Endothelial cell of umbilical vein (primary cell): ENCODE results near the gene EFHD2. TPM values are rescaled to one million over a fixed set of nuclear protein-coding genes. Genes with fewer than 3 reads are reported as not detected.
A peak's percentile ranks its signal among the peaks of the same experiment; 100 is the strongest.

Source experiments
- BruUV-seq: library from RNA; stranded (reverse); fragments of 400-500 nt; replicated peaks from 2 replicates; lab custom pipeline; 2021; lab: Mats Ljungman, UMichigan
- CTCF ChIA-PET: fragments of 300-600, 350-600 bp; sonication (Branson Sonifier 250); formaldehyde crosslinking; loops from one replicate; lab custom pipeline; 2021; ENCODE audit warnings: antibody characterized with exemption, inconsistent platforms; lab: Charles Lee
- POLR2A ChIA-PET: fragments of 300-600, 350-600 bp; sonication (Branson Sonifier 250); formaldehyde crosslinking; loops from one replicate; lab custom pipeline; 2021; ENCODE audit warnings: antibody characterized with exemption, inconsistent platforms; lab: Charles Lee
- DNase-seq: peaks from one replicate; pipeline ENCODE4 v3.0.0-alpha.2; 2011; ENCODE audit warnings: low read depth, low spot score
- FAIRE-seq: peaks from 2 replicates; lab custom pipeline; 2011; peaks lifted over from hg19 to GRCh38; lab: Jason Lieb, UNC
- H2AFZ ChIP-seq: 2 replicates; pipeline ENCODE4 v1.6.0; 2012; ENCODE audit warnings: low read depth, low read length, control low read depth, inconsistent platforms
- H3K27ac ChIP-seq: 2 replicates; pipeline ENCODE4 v1.5.1; 2011; ENCODE audit warnings: low read depth, mild to moderate bottlenecking, control low read depth, low read length, moderate library complexity; ENCODE audit not compliant: insufficient read depth
- H3K27me3 ChIP-seq, 2 experiments: 2 replicates each; pipeline versions ENCODE4 v1.6.0 to v1.6.1; 2011; ENCODE audit warnings: low read length in 2 of 2, mixed read lengths in 1 of 2; ENCODE audit not compliant: control insufficient read depth in 2 of 2, insufficient read depth in 2 of 2
- H3K36me3 ChIP-seq, 2 experiments: 2 replicates in 1 of 2; 3 replicates in 1 of 2; pipeline ENCODE4 v1.5.1; 2011; ENCODE audit warnings: low read length in 2 of 2, mild to moderate bottlenecking in 1 of 2, moderate library complexity in 1 of 2; ENCODE audit not compliant: control insufficient read depth in 2 of 2, insufficient read depth in 2 of 2; ENCODE audit errors: extremely low read depth in 1 of 2
- H3K4me1 ChIP-seq: 3 replicates; pipeline ENCODE4 v1.5.1; 2011; ENCODE audit warnings: mild to moderate bottlenecking, low read length; ENCODE audit not compliant: control insufficient read depth, insufficient read depth; ENCODE audit errors: extremely low read depth
- H3K4me2 ChIP-seq: 2 replicates; pipeline ENCODE4 v1.6.1; 2011; ENCODE audit warnings: low read length, control low read depth, mixed read lengths; ENCODE audit not compliant: insufficient read depth
- H3K4me3 ChIP-seq, 3 experiments: fragments of 200-600 bp in 1 of 3; sonication (generic), shearing (Covaris generic) in 1 of 3; replicated peaks in 1 of 3; 2 replicates each; pipeline ENCODE4 v1.5.1; 2011 to 2016; ENCODE audit warnings: control low read depth in 3 of 3, low read length in 3 of 3, mild to moderate bottlenecking in 2 of 3, inconsistent platforms in 1 of 3, low read depth in 1 of 3, moderate library complexity in 1 of 3; ENCODE audit not compliant: insufficient read depth in 1 of 3
- H3K79me2 ChIP-seq: 2 replicates; pipeline ENCODE4 v1.6.0; 2012; ENCODE audit warnings: low read length, inconsistent platforms; ENCODE audit not compliant: control insufficient read depth, insufficient read depth
- H3K9ac ChIP-seq: replicated peaks from 2 replicates; pipeline ENCODE3; 2011; ENCODE audit warnings: low read length, control low read depth; ENCODE audit not compliant: insufficient read depth; ENCODE audit errors: extremely low read depth
- H3K9me1 ChIP-seq: replicated peaks from 3 replicates; pipeline ENCODE4 v1.6.0; 2011; ENCODE audit warnings: mild to moderate bottlenecking, low read length; ENCODE audit not compliant: control insufficient read depth, insufficient read depth; ENCODE audit errors: extremely low read depth
- H3K9me3 ChIP-seq: replicated peaks from 2 replicates; pipeline ENCODE4 v1.5.1; 2012; ENCODE audit warnings: low read length, inconsistent platforms; ENCODE audit not compliant: control insufficient read depth, insufficient read depth
- H4K20me1 ChIP-seq: replicated peaks from 2 replicates; pipeline ENCODE3; 2011; ENCODE audit warnings: mild to moderate bottlenecking, low read length; ENCODE audit not compliant: control insufficient read depth, insufficient read depth; ENCODE audit errors: extremely low read depth
- CTCF ChIP-seq, 2 donors: IDR thresholded peaks; 1 replicate in 1 of 2; 2 replicates in 1 of 2; pipeline ENCODE4 v1.5.1; 2011; ENCODE audit warnings: low read length in 2 of 2, mild to moderate bottlenecking in 2 of 2, moderate library complexity in 2 of 2, control low read depth in 1 of 2, inconsistent platforms in 1 of 2, low read depth in 1 of 2; ENCODE audit not compliant: insufficient read depth in 1 of 2; ENCODE audit errors: extremely low read depth in 1 of 2
- EZH2 ChIP-seq: IDR thresholded peaks from 2 replicates; pipeline ENCODE4 v1.6.1; 2012; ENCODE audit warnings: borderline replicate concordance, low read depth, mild to moderate bottlenecking, moderate library complexity, low read length, inconsistent platforms; ENCODE audit not compliant: severe bottlenecking
- FOS ChIP-seq: IDR thresholded peaks from 2 replicates; pipeline ENCODE4 v1.6.1; 2011; ENCODE audit warnings: mild to moderate bottlenecking, low read length, moderate library complexity, borderline replicate concordance; ENCODE audit not compliant: insufficient read depth
- GATA2 ChIP-seq: IDR thresholded peaks from 2 replicates; pipeline ENCODE4 v1.7.0; 2011; ENCODE audit warnings: low read depth, mild to moderate bottlenecking, moderate library complexity, mixed read lengths, low read length; ENCODE audit not compliant: insufficient read length, insufficient read depth
- JUN ChIP-seq: IDR thresholded peaks from 2 replicates; pipeline ENCODE4 v1.6.1; 2011; ENCODE audit warnings: borderline replicate concordance, low read depth; ENCODE audit not compliant: insufficient read length, insufficient read depth
- MAX ChIP-seq: IDR thresholded peaks from 2 replicates; pipeline ENCODE4 v1.6.1; 2011; ENCODE audit not compliant: insufficient read depth, insufficient read length
- MYC ChIP-seq: IDR thresholded peaks from one replicate; pipeline ENCODE4 v1.6.1; 2011; ENCODE audit warnings: mild to moderate bottlenecking, low read depth, low read length
- POLR2A ChIP-seq: IDR thresholded peaks from 2 replicates; pipeline ENCODE4 v1.6.1; 2012; ENCODE audit warnings: low read depth, mild to moderate bottlenecking, control low read depth, low read length
- POLR2AphosphoS5 ChIP-seq: IDR thresholded peaks from 2 replicates; pipeline ENCODE4 v1.6.1; 2012; ENCODE audit warnings: low read depth, mild to moderate bottlenecking, control low read depth, low read length, moderate library complexity; ENCODE audit not compliant: insufficient read depth
- dilution Hi-C: fragments of 300-500 bp; cut with MboI; formaldehyde crosslinking; loops from one replicate; pipeline ENCODE4 v1.15.0; 2019; ENCODE audit warnings: low sequenced_read_pairs; ENCODE audit not compliant: extremely low pct_ligation_motif_present
- intact Hi-C: fragments of 100-400 bp; cut with micrococcal nuclease; formaldehyde crosslinking; loops from one replicate; pipeline ENCODE4 v1.10.0; 2022
- polyA plus RNA-seq, 4 experiments: library from polyadenylated mRNA; depleted of rRNA in 3 of 4; stranded (reverse) in 3 of 4; unstranded in 1 of 4; fragments of >200 nt; gene quantifications; 2 replicates each; pipeline versions ENCODE4 v1.2.1 to v1.2.3, GENCODE V29; 2011 to 2012; ENCODE audit warnings: missing spikeins in 1 of 4
- total RNA-seq: library from RNA; stranded (reverse); gene quantifications from 2 replicates; pipeline ENCODE4 v1.2.3, GENCODE V29; 2021

Gene EFHD2
- total and polyA plus RNA-seq, 2 donors (not counting 3 experiments of a cell fraction or from before 2014, with no cell fraction given) = 50.2 to 73.5 TPM

GRCh38 chr1:15417059-15417934, 7.6 kb downstream of the EFHD2 start:
- Histone ChIP-seq H3K4me2 (peak overlapping the region; percentile 5), H3K4me1 (peaks cover 58% of the 10 kb centered on the region), H4K20me1 (no peaks in the 10 kb centered on the region), H3K79me2 (peaks cover 76% of the 10 kb centered on the region), H3K4me3 (no peak overlapping the region), H3K9me1 (no peaks in the 10 kb centered on the region), H2AFZ (no peak overlapping the region), H3K36me3 (peaks cover 0 to 4% of the 10 kb centered on the region in 2 experiments), H3K9ac (no peak overlapping the region), H3K27me3 (no peaks in the 10 kb centered on the region), H3K27ac (peak overlapping the region; percentile 48), H3K9me3 (no peaks in the 10 kb centered on the region)
- ChIA-PET POLR2A (interaction anchor here (0.7 kb wide), 1 partner anchor 79 kb away, joined by 7 read pairs; no protein-coding TSS in a partner anchor), CTCF (interaction anchor here (0.9 to 2.6 kb wide), 4 partner anchors 10 to 94 kb away, joined by 3 to 10 read pairs (median 6); no protein-coding TSS in a partner anchor)
- intact Hi-C loops (loop anchor here (1.0 to 10.0 kb wide), 4 partner anchors 8 to 412 kb away; partner anchors contain the start of genes EFHD2 and TMEM51), dilution Hi-C loops (loop anchor here (10.0 kb wide), 1 partner anchor 92 kb away; no protein-coding TSS in a partner anchor)
- TF ChIP-seq MAX = no peak
- TF ChIP-seq MYC = no peak
- no peak for TF ChIP-seq EZH2
- TF ChIP-seq CTCF (IDR thresholded peaks at IDR 0.05; ENCODE audit: extremely low read depth in 1 of 2, insufficient read depth in 1 of 2, low read depth in 1 of 2, low read length in 2 of 2) = no peak
- peak; percentile 48 for TF ChIP-seq POLR2A
- peak; percentile 39 for TF ChIP-seq JUN
- peak; percentile 74 for TF ChIP-seq POLR2AphosphoS5
- TF ChIP-seq FOS = peak; percentile 80
- peak; percentile 98 for TF ChIP-seq GATA2
- DNase-seq (peak; percentile 78), FAIRE-seq (peak; percentile 93)
- no TSS peak for BruUV-seq
